WTC11 (cell line): ENCODE data around the gene TTC4. TPM values are rescaled to one million over a fixed set of nuclear protein-coding genes. Genes with fewer than 3 reads are reported as not detected.

Source experiments
- ATAC-seq: fragments of 200-7000 bp; cut with Tn5 transposase; 2 replicates; pipeline ENCODE4 v1.10.0; 2021; ENCODE audit warnings: mild to moderate bottlenecking, moderate library complexity
- CTCF ChIA-PET: fragments of 300-600 bp; sonication (Branson Sonifier 250); formaldehyde crosslinking; loops from one replicate; lab custom pipeline; 2021; ENCODE audit warnings: antibody characterized with exemption; lab: Charles Lee
- POLR2A ChIA-PET: fragments of 350-600 bp; sonication (Branson Sonifier 250); formaldehyde crosslinking; loops from one replicate; lab custom pipeline; 2021; ENCODE audit warnings: antibody characterized with exemption; lab: Charles Lee
- DNase-seq: peaks from one replicate; pipeline ENCODE4 v3.0.0; 2021; ENCODE audit warnings: low spot score
- H3K27ac Mint-ChIP-seq: 2 replicates; pipeline ENCODE4 v1.8.0; 2021; ENCODE audit warnings: mixed read lengths
- H3K27me3 Mint-ChIP-seq: 2 replicates; pipeline ENCODE4 v1.8.0; 2021; ENCODE audit warnings: low read depth, mild to moderate bottlenecking, moderate library complexity, mixed read lengths
- H3K36me3 Mint-ChIP-seq: 2 replicates; pipeline ENCODE4 v1.8.0; 2021; ENCODE audit warnings: mixed read lengths
- H3K4me1 Mint-ChIP-seq: 2 replicates; pipeline ENCODE4 v1.8.0; 2022; ENCODE audit warnings: mixed read lengths
- H3K4me3 Mint-ChIP-seq: 2 replicates; pipeline ENCODE4 v1.8.0; 2021; ENCODE audit warnings: mild to moderate bottlenecking, moderate library complexity, mixed read lengths
- H3K9me3 Mint-ChIP-seq: 2 replicates; pipeline ENCODE4 v1.8.0; 2021; ENCODE audit warnings: mixed read lengths
- ATF2 ChIP-seq: sonication (generic); formaldehyde crosslinking; IDR thresholded peaks from 2 replicates; pipeline ENCODE4 v1.8.1; 2022; ENCODE audit warnings: low read depth, missing genetic modification reagents, borderline replicate concordance
- ATF6 ChIP-seq: sonication (generic); formaldehyde crosslinking; IDR thresholded peaks from 2 replicates; pipeline ENCODE4 v1.8.1; 2023; ENCODE audit warnings: mild to moderate bottlenecking, missing genetic modification reagents
- CREM ChIP-seq: sonication (generic); formaldehyde crosslinking; IDR thresholded peaks from 2 replicates; pipeline ENCODE4 v1.8.1; 2022; ENCODE audit warnings: mild to moderate bottlenecking, missing genetic modification reagents, moderate library complexity
- EMX1 ChIP-seq: fragments of 250-450 bp; sonication (Bioruptor Pico); IDR thresholded peaks from 2 replicates; pipeline ENCODE4 v1.8.0; 2021; ENCODE audit warnings: mild to moderate bottlenecking
- FOXP4 ChIP-seq: sonication (generic); formaldehyde crosslinking; IDR thresholded peaks from 2 replicates; pipeline ENCODE4 v1.8.0; 2022; ENCODE audit warnings: mild to moderate bottlenecking, missing genetic modification reagents
- GRHL2 ChIP-seq: fragments of 250-450 bp; sonication (Bioruptor Pico); IDR thresholded peaks from 2 replicates; pipeline ENCODE4 v1.8.0; 2022; ENCODE audit warnings: mild to moderate bottlenecking, moderate library complexity; ENCODE audit not compliant: insufficient replicate concordance, severe bottlenecking
- GTF2I ChIP-seq: fragments of 250-450 bp; sonication (Bioruptor Pico); conservative IDR thresholded peaks from 2 replicates; pipeline ENCODE4 v1.4.0; 2021; ENCODE audit warnings: mild to moderate bottlenecking
- OVOL2 ChIP-seq: fragments of 250-450 bp; sonication (Bioruptor Pico); IDR thresholded peaks from 2 replicates; pipeline ENCODE4 v1.9.0; 2021; ENCODE audit warnings: mild to moderate bottlenecking, borderline replicate concordance
- RELA ChIP-seq: sonication (generic); formaldehyde crosslinking; IDR thresholded peaks from 2 replicates; pipeline ENCODE4 v1.8.1; 2022; ENCODE audit warnings: missing genetic modification reagents, mild to moderate bottlenecking, borderline replicate concordance
- SOX15 ChIP-seq: fragments of 250-450 bp; sonication (Bioruptor Pico); IDR thresholded peaks from 2 replicates; pipeline ENCODE4 v1.9.0; 2021; ENCODE audit warnings: mild to moderate bottlenecking
- TCF7 ChIP-seq: sonication (generic); formaldehyde crosslinking; IDR thresholded peaks from 2 replicates; pipeline ENCODE4 v1.8.0; 2022; ENCODE audit warnings: mild to moderate bottlenecking, low read depth, missing genetic modification reagents, moderate library complexity
- TEAD4 ChIP-seq: sonication (generic); formaldehyde crosslinking; IDR thresholded peaks from 2 replicates; pipeline ENCODE4 v1.8.0; 2022; ENCODE audit warnings: mild to moderate bottlenecking, missing genetic modification reagents
- ZBTB21 ChIP-seq: sonication (generic); formaldehyde crosslinking; IDR thresholded peaks from 2 replicates; pipeline ENCODE4 v1.8.1; 2023; ENCODE audit warnings: mild to moderate bottlenecking, missing genetic modification reagents, borderline replicate concordance
- ZNF219 ChIP-seq: sonication (generic); formaldehyde crosslinking; IDR thresholded peaks from 2 replicates; pipeline ENCODE4 v1.8.0; 2023; ENCODE audit warnings: missing genetic modification reagents, mild to moderate bottlenecking, borderline replicate concordance
- ZNF671 ChIP-seq: fragments of 250-450 bp; sonication (Bioruptor Pico); IDR thresholded peaks from 2 replicates; pipeline ENCODE4 v1.8.0; 2021; ENCODE audit warnings: mild to moderate bottlenecking
- total RNA-seq: library from RNA; stranded (reverse); gene quantifications from 3 replicates; pipeline ENCODE4 v1.2.3, GENCODE V29; 2021
- TF ChIP-seq, protein P1 (sequence below): sonication (generic); formaldehyde crosslinking; IDR thresholded peaks from 2 replicates; pipeline ENCODE4 v1.8.0; 2022; ENCODE audit warnings: missing genetic modification reagents
- TF ChIP-seq, protein P2 (sequence below): fragments of 200-600 bp; IDR thresholded peaks from 2 replicates; pipeline ENCODE4 v1.8.0; 2022; ENCODE audit warnings: antibody characterized with exemption
- TF ChIP-seq, protein P3 (sequence below): sonication (generic); formaldehyde crosslinking; IDR thresholded peaks from 2 replicates; pipeline ENCODE4 v1.8.1; 2022; ENCODE audit warnings: missing genetic modification reagents, borderline replicate concordance

The TTC4 gene
- total RNA-seq, 1 experiment from 2014 or later: 18.8 TPM

DNA sequence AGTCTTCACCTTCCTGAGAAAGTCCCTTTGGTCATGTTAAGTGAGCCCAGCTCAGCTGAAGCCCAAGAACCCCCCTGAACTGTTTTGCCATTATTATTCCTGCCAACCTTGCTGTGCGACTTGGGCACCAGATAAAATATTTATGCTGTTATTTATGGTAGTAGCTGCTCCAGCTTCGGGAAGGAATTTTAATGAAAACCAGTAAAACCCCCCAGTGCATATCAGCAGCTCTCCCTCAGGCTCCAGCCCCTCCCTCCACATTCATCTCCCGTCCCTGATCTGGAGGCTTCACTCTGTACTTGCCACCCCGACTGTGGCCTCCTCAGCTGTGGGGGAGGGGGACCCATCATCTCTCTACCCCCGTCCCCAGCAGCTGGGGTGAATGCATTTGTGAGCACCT is 72.8 kb downstream of the TTC4 start:
- Mint-ChIP-seq H3K4me1 (peaks cover 18% of the 10 kb centered on the region), H3K9me3 (peaks cover 6% of the 10 kb centered on the region; the same call in 1 of the 2 replicates), H3K27ac (no peak overlapping the region), H3K36me3 (no peaks in the 10 kb centered on the region), H3K27me3 (peaks cover 6% of the 10 kb centered on the region), H3K4me3 (no peak overlapping the region)
- POLR2A ChIA-PET: interaction anchor here (0.9 kb wide), 1 partner anchor 377 kb away, joined by 3 read pairs; no protein-coding TSS in a partner anchor
- CTCF ChIA-PET: interaction anchor here (1.8 to 3.1 kb wide), 2 partner anchors 7 to 12 kb away, joined by 9 to 16 read pairs; partner anchors contain the start of gene TTC22
- TF ChIP-seq ZNF671 (CRISPR knock-in tag) (no peak), ATF2 (CRISPR knock-in tag) (no peak), RELA (CRISPR knock-in tag) (no peak), GRHL2 (no peak), GTF2I (no peak), FOXP4 (CRISPR knock-in tag) (no peak), SOX15 (CRISPR knock-in tag) (no peak), TCF7 (CRISPR knock-in tag) (no peak), ZNF219 (CRISPR knock-in tag) (no peak), ATF6 (CRISPR knock-in tag) (no peak), CREM (CRISPR knock-in tag) (no peak), OVOL2 (CRISPR knock-in tag) (no peak), EMX1 (CRISPR knock-in tag) (no peak), ZBTB21 (CRISPR knock-in tag) (no peak), TEAD4 (no peak)
- TF ChIP-seq, protein P1, sequence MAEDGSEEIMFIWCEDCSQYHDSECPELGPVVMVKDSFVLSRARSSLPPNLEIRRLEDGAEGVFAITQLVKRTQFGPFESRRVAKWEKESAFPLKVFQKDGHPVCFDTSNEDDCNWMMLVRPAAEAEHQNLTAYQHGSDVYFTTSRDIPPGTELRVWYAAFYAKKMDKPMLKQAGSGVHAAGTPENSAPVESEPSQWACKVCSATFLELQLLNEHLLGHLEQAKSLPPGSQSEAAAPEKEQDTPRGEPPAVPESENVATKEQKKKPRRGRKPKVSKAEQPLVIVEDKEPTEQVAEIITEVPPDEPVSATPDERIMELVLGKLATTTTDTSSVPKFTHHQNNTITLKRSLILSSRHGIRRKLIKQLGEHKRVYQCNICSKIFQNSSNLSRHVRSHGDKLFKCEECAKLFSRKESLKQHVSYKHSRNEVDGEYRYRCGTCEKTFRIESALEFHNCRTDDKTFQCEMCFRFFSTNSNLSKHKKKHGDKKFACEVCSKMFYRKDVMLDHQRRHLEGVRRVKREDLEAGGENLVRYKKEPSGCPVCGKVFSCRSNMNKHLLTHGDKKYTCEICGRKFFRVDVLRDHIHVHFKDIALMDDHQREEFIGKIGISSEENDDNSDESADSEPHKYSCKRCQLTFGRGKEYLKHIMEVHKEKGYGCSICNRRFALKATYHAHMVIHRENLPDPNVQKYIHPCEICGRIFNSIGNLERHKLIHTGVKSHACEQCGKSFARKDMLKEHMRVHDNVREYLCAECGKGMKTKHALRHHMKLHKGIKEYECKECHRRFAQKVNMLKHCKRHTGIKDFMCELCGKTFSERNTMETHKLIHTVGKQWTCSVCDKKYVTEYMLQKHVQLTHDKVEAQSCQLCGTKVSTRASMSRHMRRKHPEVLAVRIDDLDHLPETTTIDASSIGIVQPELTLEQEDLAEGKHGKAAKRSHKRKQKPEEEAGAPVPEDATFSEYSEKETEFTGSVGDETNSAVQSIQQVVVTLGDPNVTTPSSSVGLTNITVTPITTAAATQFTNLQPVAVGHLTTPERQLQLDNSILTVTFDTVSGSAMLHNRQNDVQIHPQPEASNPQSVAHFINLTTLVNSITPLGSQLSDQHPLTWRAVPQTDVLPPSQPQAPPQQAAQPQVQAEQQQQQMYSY (CRISPR knock-in tag): no peak
- TF ChIP-seq, protein P2, sequence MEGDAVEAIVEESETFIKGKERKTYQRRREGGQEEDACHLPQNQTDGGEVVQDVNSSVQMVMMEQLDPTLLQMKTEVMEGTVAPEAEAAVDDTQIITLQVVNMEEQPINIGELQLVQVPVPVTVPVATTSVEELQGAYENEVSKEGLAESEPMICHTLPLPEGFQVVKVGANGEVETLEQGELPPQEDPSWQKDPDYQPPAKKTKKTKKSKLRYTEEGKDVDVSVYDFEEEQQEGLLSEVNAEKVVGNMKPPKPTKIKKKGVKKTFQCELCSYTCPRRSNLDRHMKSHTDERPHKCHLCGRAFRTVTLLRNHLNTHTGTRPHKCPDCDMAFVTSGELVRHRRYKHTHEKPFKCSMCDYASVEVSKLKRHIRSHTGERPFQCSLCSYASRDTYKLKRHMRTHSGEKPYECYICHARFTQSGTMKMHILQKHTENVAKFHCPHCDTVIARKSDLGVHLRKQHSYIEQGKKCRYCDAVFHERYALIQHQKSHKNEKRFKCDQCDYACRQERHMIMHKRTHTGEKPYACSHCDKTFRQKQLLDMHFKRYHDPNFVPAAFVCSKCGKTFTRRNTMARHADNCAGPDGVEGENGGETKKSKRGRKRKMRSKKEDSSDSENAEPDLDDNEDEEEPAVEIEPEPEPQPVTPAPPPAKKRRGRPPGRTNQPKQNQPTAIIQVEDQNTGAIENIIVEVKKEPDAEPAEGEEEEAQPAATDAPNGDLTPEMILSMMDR: no peak
- TF ChIP-seq, protein P3, sequence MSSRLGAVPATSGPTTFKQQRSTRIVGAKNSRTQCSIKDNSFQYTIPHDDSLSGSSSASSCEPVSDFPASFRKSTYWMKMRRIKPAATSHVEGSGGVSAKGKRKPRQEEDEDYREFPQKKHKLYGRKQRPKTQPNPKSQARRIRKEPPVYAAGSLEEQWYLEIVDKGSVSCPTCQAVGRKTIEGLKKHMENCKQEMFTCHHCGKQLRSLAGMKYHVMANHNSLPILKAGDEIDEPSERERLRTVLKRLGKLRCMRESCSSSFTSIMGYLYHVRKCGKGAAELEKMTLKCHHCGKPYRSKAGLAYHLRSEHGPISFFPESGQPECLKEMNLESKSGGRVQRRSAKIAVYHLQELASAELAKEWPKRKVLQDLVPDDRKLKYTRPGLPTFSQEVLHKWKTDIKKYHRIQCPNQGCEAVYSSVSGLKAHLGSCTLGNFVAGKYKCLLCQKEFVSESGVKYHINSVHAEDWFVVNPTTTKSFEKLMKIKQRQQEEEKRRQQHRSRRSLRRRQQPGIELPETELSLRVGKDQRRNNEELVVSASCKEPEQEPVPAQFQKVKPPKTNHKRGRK: no peak
- DNase-seq (no peak), ATAC-seq (no peak)
